DOHH2 (cell line): ENCODE measurements around the gene CDH4.

Source experiments
- H3F3A ChIP-seq: fragments of 200-600 bp; sonication (generic), shearing (Covaris generic); 2 replicates; pipeline ENCODE4 v1.6.0; 2016; ENCODE audit warnings: antibody characterized with exemption, mild to moderate bottlenecking; ENCODE audit not compliant: control insufficient read depth, insufficient read depth
- H3K27ac ChIP-seq: fragments of 200-600 bp; sonication (generic); 2 replicates; pipeline ENCODE4 v1.5.1; 2014; ENCODE audit warnings: low read depth, mild to moderate bottlenecking, low read length, moderate library complexity
- H3K27me3 ChIP-seq: fragments of 200-600 bp; sonication (generic); 2 replicates; pipeline ENCODE4 v1.6.1; 2014; ENCODE audit warnings: mild to moderate bottlenecking, low read length, mixed read lengths; ENCODE audit not compliant: control insufficient read depth
- H3K36me3 ChIP-seq: fragments of 200-600 bp; sonication (generic); 2 replicates; pipeline ENCODE4 v1.6.1; 2014; ENCODE audit warnings: mild to moderate bottlenecking, low read length, moderate library complexity, mixed read lengths; ENCODE audit not compliant: control insufficient read depth
- H3K4me1 ChIP-seq: fragments of 200-600 bp; sonication (generic); 2 replicates; pipeline ENCODE4 v1.6.1; 2014; ENCODE audit warnings: mild to moderate bottlenecking, low read length, mixed read lengths; ENCODE audit not compliant: control insufficient read depth
- H3K4me2 ChIP-seq: fragments of 200-600 bp; sonication (generic); 2 replicates; pipeline ENCODE4 v1.6.0; 2014; ENCODE audit warnings: mild to moderate bottlenecking, low read length, moderate library complexity
- H3K4me3 ChIP-seq: fragments of 200-600 bp; sonication (generic); 2 replicates; pipeline ENCODE4 v1.5.1; 2014; ENCODE audit warnings: mild to moderate bottlenecking, low read length, mixed read lengths
- H3K79me2 ChIP-seq: fragments of 200-600 bp; sonication (generic); 2 replicates; pipeline ENCODE4 v1.6.1; 2014; ENCODE audit warnings: mild to moderate bottlenecking, low read length, mixed read lengths; ENCODE audit not compliant: control insufficient read depth
- H3K9me2 ChIP-seq: fragments of 200-600 bp; sonication (generic); replicated peaks from 2 replicates; pipeline ENCODE4 v1.6.1; 2014; ENCODE audit warnings: mild to moderate bottlenecking, low read length, mixed read lengths; ENCODE audit not compliant: control insufficient read depth
- H3K9me3 ChIP-seq: fragments of 200-600 bp; sonication (generic); 2 replicates; pipeline ENCODE4 v1.6.1; 2014; ENCODE audit warnings: antibody characterized with exemption, low read length, mixed read lengths; ENCODE audit not compliant: control insufficient read depth, insufficient read depth
- H4K20me1 ChIP-seq: fragments of 200-600 bp; sonication (generic); 2 replicates; pipeline ENCODE4 v1.6.0; 2014; ENCODE audit warnings: low read depth, mild to moderate bottlenecking, antibody characterized with exemption, low read length, moderate library complexity; ENCODE audit not compliant: control insufficient read depth, insufficient read depth
- EZH2phosphoT487 ChIP-seq: fragments of 200-600 bp; sonication (generic); IDR thresholded peaks from 2 replicates; pipeline ENCODE4 v1.6.1; 2017; ENCODE audit warnings: borderline replicate concordance, mild to moderate bottlenecking, antibody characterized with exemption, low read length, moderate library complexity, mixed read lengths
- TF ChIP-seq, protein P1 (sequence below): fragments of 200-600 bp; sonication (generic); IDR thresholded peaks from one replicate; pipeline ENCODE4 v1.5.1; 2014; ENCODE audit warnings: antibody characterized with exemption, mild to moderate bottlenecking, low read depth, low read length; ENCODE audit not compliant: poor library complexity, severe bottlenecking

The CDH4 gene

GRCh38 chr20:61434341-61434781 is 182.3 kb downstream of the CDH4 start:
- H3K79me2 ChIP-seq = no peaks in the 10 kb centered on the region
- no peaks in the 10 kb centered on the region for H4K20me1 ChIP-seq
- no peaks in the 10 kb centered on the region for H3K9me3 ChIP-seq
- TF ChIP-seq, protein P1, sequence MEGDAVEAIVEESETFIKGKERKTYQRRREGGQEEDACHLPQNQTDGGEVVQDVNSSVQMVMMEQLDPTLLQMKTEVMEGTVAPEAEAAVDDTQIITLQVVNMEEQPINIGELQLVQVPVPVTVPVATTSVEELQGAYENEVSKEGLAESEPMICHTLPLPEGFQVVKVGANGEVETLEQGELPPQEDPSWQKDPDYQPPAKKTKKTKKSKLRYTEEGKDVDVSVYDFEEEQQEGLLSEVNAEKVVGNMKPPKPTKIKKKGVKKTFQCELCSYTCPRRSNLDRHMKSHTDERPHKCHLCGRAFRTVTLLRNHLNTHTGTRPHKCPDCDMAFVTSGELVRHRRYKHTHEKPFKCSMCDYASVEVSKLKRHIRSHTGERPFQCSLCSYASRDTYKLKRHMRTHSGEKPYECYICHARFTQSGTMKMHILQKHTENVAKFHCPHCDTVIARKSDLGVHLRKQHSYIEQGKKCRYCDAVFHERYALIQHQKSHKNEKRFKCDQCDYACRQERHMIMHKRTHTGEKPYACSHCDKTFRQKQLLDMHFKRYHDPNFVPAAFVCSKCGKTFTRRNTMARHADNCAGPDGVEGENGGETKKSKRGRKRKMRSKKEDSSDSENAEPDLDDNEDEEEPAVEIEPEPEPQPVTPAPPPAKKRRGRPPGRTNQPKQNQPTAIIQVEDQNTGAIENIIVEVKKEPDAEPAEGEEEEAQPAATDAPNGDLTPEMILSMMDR = no peak
- TF ChIP-seq EZH2phosphoT487 = no peak
- H3K27me3 ChIP-seq = no peaks in the 10 kb centered on the region
- no peaks in the 10 kb centered on the region for H3K36me3 ChIP-seq
- no peaks in the 10 kb centered on the region for H3K4me1 ChIP-seq
- no peak overlapping the region for H3K4me2 ChIP-seq
- H3K4me3 ChIP-seq = no peak overlapping the region
- H3K9me2 ChIP-seq = no peaks in the 10 kb centered on the region
- no peaks in the 10 kb centered on the region for H3F3A ChIP-seq
- no peak overlapping the region for H3K27ac ChIP-seq

DNA sequence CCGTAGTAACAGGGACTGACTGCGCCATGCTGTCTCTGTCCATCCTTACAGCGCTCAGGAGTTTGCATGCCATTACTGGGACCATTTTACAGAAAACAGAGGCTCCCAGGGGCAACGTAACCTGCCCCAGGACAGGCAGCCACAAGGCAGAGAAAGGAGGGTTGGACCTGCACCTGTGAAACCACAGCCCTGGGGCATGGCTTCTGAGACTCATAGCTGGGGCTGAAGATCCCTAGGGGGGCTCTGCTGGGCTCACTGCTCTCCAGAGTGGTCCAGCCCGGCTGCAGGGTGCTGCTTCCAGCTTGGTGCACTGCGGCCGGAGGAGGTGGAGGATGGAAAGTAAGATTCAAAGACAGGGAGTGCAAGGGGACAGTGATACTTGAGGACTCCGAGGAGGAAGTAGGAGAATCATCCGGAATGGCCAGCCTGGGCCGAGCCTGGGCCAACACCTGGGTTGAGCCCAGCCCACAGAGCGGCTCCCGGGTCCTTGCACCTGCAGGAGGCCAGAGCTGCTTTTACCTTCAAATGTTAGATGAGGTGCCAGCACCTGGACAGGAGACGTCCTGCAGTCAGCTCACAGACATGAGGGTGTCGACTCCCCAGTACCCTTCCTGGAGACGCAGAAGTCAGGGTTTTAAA is 183.2 kb downstream of the CDH4 start:
- Histone ChIP-seq H3K4me1 (no peaks in the 10 kb centered on the region), H3F3A (no peaks in the 10 kb centered on the region), H3K9me2 (no peaks in the 10 kb centered on the region), H3K27me3 (no peaks in the 10 kb centered on the region), H3K36me3 (no peaks in the 10 kb centered on the region), H3K27ac (no peak overlapping the region), H3K4me3 (no peak overlapping the region), H3K9me3 (no peaks in the 10 kb centered on the region), H4K20me1 (no peaks in the 10 kb centered on the region), H3K4me2 (no peak overlapping the region), H3K79me2 (no peaks in the 10 kb centered on the region)
- TF ChIP-seq, protein P1 = no peak
- TF ChIP-seq EZH2phosphoT487 = no peak

DNA sequence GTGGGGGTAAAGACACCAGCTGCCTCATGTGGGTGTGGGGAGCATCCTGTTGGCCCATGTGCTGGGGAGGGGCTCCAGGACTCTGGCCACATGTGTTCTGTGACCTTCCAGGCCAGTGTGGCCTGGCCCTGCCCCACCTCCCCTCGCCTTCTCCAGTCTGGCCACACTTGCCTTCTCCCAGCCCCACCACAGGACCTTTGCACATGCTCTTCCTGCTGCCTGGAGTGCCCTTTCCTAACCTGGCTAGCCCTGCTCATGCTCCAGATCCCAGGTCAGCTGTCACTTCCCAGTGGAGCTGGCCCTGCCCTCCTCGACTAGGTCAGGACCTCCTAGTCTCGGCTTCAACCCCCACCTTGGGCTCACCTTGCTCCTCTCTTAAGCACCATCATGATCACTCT is 183.8 kb downstream of the CDH4 start:
- no peaks in the 10 kb centered on the region for H3F3A ChIP-seq
- H3K4me3 ChIP-seq = no peak overlapping the region
- H3K79me2 ChIP-seq = no peaks in the 10 kb centered on the region
- no peak overlapping the region for H3K4me2 ChIP-seq
- no peaks in the 10 kb centered on the region for H3K27me3 ChIP-seq
- no peaks in the 10 kb centered on the region for H3K36me3 ChIP-seq
- H4K20me1 ChIP-seq = no peaks in the 10 kb centered on the region
- no peaks in the 10 kb centered on the region for H3K9me2 ChIP-seq
- no peak overlapping the region for H3K27ac ChIP-seq
- H3K4me1 ChIP-seq = no peaks in the 10 kb centered on the region
- H3K9me3 ChIP-seq = no peaks in the 10 kb centered on the region
- TF ChIP-seq, protein P1 = no peak
- no peak for TF ChIP-seq EZH2phosphoT487
